ENCODE results near the gene RTBDN. TPM values are rescaled to one million over a fixed set of nuclear protein-coding genes. Genes with fewer than 3 reads are reported as not detected.
"Not testable (repeated sequence)": the region's sequence is repeated elsewhere in the genome, so short reads cannot be mapped to it uniquely, and the experiment has no call there.

Gene RTBDN
- total RNA-seq, 4 donors from 2014 or later, result not detected

DNA sequence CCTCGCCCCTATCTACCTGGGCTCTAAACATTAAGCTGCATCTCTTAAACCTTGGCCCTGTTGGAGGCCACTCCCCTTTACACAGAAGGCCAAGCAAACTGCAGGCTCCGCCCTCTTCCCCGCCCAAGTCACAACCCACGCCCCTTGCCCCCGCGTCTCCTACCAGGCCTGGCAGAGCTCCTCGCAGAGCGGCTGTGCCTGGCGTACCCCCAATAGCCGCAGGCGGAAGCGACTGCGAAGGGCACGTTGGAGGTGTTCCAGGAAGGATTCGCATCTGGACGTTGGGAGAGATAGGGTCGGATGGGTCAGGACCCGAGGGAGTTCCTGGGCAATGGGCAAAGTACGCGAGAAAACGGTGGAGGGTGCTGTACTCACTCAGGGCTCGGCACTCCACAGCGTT lies 5.9 kb downstream of the RTBDN start:
- TF ChIP-seq, protein P1, sequence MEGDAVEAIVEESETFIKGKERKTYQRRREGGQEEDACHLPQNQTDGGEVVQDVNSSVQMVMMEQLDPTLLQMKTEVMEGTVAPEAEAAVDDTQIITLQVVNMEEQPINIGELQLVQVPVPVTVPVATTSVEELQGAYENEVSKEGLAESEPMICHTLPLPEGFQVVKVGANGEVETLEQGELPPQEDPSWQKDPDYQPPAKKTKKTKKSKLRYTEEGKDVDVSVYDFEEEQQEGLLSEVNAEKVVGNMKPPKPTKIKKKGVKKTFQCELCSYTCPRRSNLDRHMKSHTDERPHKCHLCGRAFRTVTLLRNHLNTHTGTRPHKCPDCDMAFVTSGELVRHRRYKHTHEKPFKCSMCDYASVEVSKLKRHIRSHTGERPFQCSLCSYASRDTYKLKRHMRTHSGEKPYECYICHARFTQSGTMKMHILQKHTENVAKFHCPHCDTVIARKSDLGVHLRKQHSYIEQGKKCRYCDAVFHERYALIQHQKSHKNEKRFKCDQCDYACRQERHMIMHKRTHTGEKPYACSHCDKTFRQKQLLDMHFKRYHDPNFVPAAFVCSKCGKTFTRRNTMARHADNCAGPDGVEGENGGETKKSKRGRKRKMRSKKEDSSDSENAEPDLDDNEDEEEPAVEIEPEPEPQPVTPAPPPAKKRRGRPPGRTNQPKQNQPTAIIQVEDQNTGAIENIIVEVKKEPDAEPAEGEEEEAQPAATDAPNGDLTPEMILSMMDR (IDR thresholded peaks at IDR 0.05), result no peak
- TF ChIP-seq POLR2A (IDR thresholded peaks at IDR 0.05), result no peak
- Histone ChIP-seq H3K4me3 (no peak overlapping the region), H3K9me3 (no peaks in the 10 kb centered on the region), H3K27ac (no peak overlapping the region), H3K4me1 (no peaks in the 10 kb centered on the region), H3K27me3 (peaks cover 28 to 61% of the 10 kb centered on the region in 2 donors), H3K36me3 (no peaks in the 10 kb centered on the region)
- DNase-seq, result no peak
- intact Hi-C loops (cut with DNase I; ENCODE audit: low total_unique reads), result no loop called here

DNA sequence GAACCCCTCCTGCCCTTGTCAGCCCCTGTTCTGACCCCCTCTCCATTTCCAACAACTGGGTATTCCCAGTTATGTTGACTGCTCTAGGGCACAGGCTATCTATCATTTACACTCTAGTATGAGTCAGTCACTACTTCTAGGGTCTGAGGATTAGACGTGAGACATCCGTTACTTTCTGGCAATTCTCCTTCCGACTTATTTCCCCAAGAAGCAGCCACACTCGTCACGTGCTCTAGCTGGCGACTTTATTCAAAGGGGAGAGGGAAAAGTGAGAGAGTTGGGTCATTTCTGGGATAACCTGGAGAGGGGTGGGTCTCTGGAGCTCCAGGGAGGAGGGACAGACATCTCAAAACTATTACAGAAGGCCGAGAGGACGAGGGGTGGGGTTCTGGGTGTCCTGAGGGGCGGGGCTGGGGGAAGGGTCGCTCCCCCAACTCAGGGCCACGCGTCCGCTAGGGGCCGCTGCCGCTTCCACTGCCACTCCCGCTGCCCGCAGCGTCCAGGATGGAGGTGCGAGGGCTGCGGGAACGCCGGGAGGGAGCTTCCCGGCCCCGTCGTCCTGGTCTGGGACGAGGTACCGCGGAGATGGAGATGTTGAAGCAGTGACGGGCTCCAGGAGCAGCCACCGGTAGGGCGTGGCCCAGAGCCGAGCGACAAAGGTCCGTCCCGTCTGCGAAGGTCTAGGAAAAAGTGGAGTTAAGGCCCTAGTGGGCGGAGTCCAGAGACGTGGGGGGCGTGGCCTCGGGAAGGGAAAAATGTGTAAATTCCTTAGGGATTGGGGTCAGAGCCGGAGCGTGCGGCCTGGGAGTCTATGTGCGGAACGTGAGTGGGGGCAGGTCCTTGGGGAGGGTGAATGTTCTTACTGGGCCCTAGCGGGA lies 8.9 kb downstream of the RTBDN start:
- TF ChIP-seq POLR2A (IDR thresholded peaks at IDR 0.05), result no peak
- TF ChIP-seq, protein P1 (IDR thresholded peaks at IDR 0.05), result no peak
- H3K27ac ChIP-seq, result no peak overlapping the region
- DNase-seq, result no peak
- intact Hi-C loops (cut with DNase I; ENCODE audit: low total_unique reads), result no loop called here
- no peak overlapping the region for H3K4me3 ChIP-seq
- no peaks in the 10 kb centered on the region for H3K4me1 ChIP-seq
- peaks cover 8 to 33% of the 10 kb centered on the region in 2 donors for H3K27me3 ChIP-seq
- no peaks in the 10 kb centered on the region for H3K36me3 ChIP-seq
- H3K9me3 ChIP-seq, result no peaks in the 10 kb centered on the region

DNA sequence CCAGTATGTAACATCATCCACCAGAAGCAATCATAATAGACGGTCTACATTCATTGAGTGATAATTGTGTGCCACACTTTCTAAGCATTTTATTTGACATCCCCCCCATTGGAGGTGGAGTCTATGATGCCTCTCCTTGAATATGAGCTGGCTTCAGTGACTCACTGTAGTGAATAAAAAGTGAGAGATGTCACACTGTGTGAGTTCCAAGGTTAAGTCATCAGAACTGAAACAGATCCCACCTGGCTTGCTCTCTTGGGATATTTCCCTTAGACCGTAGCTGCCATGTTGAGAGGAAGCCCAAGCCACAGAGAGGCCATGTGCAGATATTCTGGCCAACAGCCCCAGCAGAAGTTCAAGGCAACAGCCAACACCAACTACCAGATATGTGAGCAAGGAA lies 12.6 kb downstream of the RTBDN start:
- no peaks in the 10 kb centered on the region for H3K4me1 ChIP-seq
- no peak for DNase-seq
- H3K27ac ChIP-seq, result no peak overlapping the region
- intact Hi-C loops (cut with DNase I; ENCODE audit: low total_unique reads), result no loop called here
- TF ChIP-seq, protein P1 (IDR thresholded peaks at IDR 0.05), result no peak
- no peak for TF ChIP-seq POLR2A (IDR thresholded peaks at IDR 0.05)
- no peaks in the 10 kb centered on the region for H3K36me3 ChIP-seq
- H3K4me3 ChIP-seq, result no peak overlapping the region
- peaks cover 8 to 14% of the 10 kb centered on the region in 2 donors for H3K27me3 ChIP-seq
- no peaks in the 10 kb centered on the region for H3K9me3 ChIP-seq

DNA sequence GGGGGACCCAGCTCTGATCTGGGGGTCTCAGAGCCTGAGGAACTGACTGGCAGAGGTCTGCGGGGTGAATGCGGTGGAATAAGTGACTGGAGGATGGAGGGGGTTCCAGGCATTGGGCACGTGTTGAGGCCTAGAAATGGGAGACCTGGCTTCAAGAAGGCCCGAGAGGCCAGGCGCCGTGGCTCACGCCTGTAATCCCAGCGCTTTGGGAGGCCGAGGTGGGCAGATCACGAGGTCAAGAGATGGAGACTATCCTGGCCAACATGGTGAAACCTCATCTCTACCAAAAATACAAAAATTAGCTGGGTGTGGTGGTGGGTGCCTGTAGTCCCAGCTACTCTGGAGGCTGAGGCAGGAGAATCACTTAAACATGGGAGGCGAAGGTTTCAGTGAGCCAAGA lies 16.6 kb downstream of the RTBDN start:
- H3K27ac ChIP-seq; H3K36me3 ChIP-seq; H3K4me3 ChIP-seq; DNase-seq; H3K9me3 ChIP-seq; H3K27me3 ChIP-seq; H3K4me1 ChIP-seq; intact Hi-C loops (cut with DNase I; ENCODE audit: low total_unique reads): not testable (repeated sequence)

DNA sequence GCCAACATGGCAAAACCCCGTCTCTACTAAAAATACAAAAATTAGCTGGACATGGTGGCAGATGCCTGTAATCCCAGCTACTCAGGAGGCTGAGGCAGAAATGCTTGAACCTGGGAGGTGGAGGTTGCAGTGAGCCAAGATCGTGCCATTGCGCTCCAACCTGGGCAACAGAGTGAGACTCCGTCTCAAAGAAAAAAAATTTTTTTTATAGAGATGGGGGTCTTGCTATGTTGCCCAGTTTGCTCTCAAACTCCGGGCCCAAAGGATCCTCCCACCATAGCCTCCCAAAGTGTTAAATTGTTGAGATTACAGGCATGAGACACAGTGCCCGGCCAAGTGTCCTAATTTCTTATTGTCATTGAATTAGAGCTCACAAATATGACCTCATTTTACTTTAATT lies 17.2 kb downstream of the RTBDN start:
- H3K4me1 ChIP-seq; H3K9me3 ChIP-seq; H3K27ac ChIP-seq; DNase-seq; H3K4me3 ChIP-seq; H3K27me3 ChIP-seq; intact Hi-C loops (cut with DNase I; ENCODE audit: low total_unique reads); H3K36me3 ChIP-seq: not testable (repeated sequence)

DNA sequence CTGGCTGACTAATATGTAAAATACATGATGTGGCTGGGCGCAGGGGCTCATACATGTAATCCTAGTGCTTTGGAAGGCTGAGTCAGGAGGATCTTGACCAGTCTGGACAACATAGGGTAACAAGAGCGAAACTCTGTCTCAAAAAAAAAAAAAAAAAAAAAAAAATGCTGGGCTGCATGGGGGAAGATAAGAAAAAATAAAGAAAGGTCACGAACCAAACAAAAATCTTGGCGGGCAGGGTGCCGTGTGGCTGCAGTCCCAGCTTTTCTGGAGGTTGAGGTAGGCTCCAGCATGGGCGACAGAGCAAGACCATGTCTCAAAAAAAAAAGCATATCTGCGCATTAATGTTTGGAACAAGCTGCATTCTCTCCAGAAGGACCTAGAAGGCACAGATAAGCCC lies 19.3 kb downstream of the RTBDN start:
- Histone ChIP-seq H3K4me3 (no peak overlapping the region), H3K4me1 (no peaks in the 10 kb centered on the region), H3K9me3 (no peaks in the 10 kb centered on the region), H3K36me3 (no peaks in the 10 kb centered on the region), H3K27me3 (no peaks in the 10 kb centered on the region), H3K27ac (no peak overlapping the region)
- TF ChIP-seq POLR2A (IDR thresholded peaks at IDR 0.05), result no peak
- TF ChIP-seq, protein P1 (IDR thresholded peaks at IDR 0.05), result no peak
- intact Hi-C loops (cut with DNase I; ENCODE audit: low total_unique reads), result no loop called here
- no peak for DNase-seq
